ENCODE results near the gene MACROD2.

DNA sequence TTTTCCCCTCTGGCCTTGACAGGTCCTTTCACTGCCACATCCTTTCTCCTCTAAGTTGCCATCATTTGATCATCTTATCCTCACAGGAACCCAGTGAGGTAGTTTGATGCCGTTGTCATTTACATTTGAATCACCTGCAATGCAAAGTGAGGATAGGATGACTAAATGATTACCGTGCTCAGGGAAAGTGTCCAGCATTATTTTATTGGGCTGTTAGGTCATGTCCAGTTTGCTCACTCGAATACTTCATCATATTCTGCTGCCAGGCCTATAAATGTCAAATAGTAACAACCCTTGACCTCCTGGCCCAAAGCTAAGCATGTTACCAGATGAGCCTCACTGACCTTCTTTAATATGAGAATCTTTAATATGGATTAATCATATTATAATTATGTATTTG is 1410.8 kb downstream of the MACROD2 start:
- TF ChIP-seq POLR2AphosphoS5 (IDR thresholded peaks at IDR 0.05; ENCODE audit: low read depth, low read length) = no peak
- TF ChIP-seq, protein P1, sequence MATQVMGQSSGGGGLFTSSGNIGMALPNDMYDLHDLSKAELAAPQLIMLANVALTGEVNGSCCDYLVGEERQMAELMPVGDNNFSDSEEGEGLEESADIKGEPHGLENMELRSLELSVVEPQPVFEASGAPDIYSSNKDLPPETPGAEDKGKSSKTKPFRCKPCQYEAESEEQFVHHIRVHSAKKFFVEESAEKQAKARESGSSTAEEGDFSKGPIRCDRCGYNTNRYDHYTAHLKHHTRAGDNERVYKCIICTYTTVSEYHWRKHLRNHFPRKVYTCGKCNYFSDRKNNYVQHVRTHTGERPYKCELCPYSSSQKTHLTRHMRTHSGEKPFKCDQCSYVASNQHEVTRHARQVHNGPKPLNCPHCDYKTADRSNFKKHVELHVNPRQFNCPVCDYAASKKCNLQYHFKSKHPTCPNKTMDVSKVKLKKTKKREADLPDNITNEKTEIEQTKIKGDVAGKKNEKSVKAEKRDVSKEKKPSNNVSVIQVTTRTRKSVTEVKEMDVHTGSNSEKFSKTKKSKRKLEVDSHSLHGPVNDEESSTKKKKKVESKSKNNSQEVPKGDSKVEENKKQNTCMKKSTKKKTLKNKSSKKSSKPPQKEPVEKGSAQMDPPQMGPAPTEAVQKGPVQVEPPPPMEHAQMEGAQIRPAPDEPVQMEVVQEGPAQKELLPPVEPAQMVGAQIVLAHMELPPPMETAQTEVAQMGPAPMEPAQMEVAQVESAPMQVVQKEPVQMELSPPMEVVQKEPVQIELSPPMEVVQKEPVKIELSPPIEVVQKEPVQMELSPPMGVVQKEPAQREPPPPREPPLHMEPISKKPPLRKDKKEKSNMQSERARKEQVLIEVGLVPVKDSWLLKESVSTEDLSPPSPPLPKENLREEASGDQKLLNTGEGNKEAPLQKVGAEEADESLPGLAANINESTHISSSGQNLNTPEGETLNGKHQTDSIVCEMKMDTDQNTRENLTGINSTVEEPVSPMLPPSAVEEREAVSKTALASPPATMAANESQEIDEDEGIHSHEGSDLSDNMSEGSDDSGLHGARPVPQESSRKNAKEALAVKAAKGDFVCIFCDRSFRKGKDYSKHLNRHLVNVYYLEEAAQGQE (IDR thresholded peaks at IDR 0.05; ENCODE audit: insufficient read depth in 1 of 2, low read depth in 2 of 2, low read length in 2 of 2) = no peak
- TF ChIP-seq TAF1 (IDR thresholded peaks at IDR 0.05; ENCODE audit: borderline replicate concordance, insufficient read depth, low read length) = no peak
- TF ChIP-seq SIN3A (IDR thresholded peaks at IDR 0.05; ENCODE audit: borderline replicate concordance, insufficient read depth, low read length) = no peak
- no peak for TF ChIP-seq FOXP2 (optimal IDR thresholded peaks at IDR 0.05; ENCODE audit: borderline replicate concordance, extremely low read depth, extremely low read length, insufficient read depth)
